NCI-H146 (cell line): ENCODE results near the gene GNB2.
"Not testable (repeated sequence)": the region's sequence is repeated elsewhere in the genome, so short reads cannot be mapped to it uniquely, and the experiment has no call there.

Experiments used
- DNase-seq: peaks from one replicate; lab custom pipeline; 2025; lab: John Stamatoyannopoulos, UW

Gene GNB2

GRCh38 chr7:100696123-100696521 is 22.6 kb downstream of the GNB2 start:
- DNase-seq, result no peak

- DNase-seq, result no peak
Measured at GRCh38 chr7:100699018-100699417, 25.5 kb downstream of the GNB2 start.

GRCh38 chr7:100701089-100701488 is 27.5 kb downstream of the GNB2 start:
- DNase-seq, result not testable (repeated sequence)

- DNase-seq, result peak; percentile 67
Measured at GRCh38 chr7:100705320-100705752, 31.8 kb downstream of the GNB2 start.

GRCh38 chr7:100705753-100706671 is 32.5 kb downstream of the GNB2 start, which contains the start of gene POP7:
TSS of gene POP7 (plus strand) at chr7:100706121. CDS start at chr7:100706831, 710 bp downstream.
- peak; percentile 99 for DNase-seq

GRCh38 chr7:100706672-100707311 is 33.3 kb downstream of the GNB2 start:
- DNase-seq, result peak; percentile 17

- no peak for DNase-seq
Measured at GRCh38 chr7:100708395-100708794, 34.9 kb downstream of the GNB2 start.

- DNase-seq, result no peak
Measured at GRCh38 chr7:100710452-100710851, 36.9 kb downstream of the GNB2 start.

- DNase-seq, result no peak
Measured at GRCh38 chr7:100711369-100711768, 37.8 kb downstream of the GNB2 start.

GRCh38 chr7:100714725-100715124 is 41.2 kb downstream of the GNB2 start:
- DNase-seq, result no peak

GRCh38 chr7:100717073-100717472 is 43.5 kb downstream of the GNB2 start:
- not testable (repeated sequence) for DNase-seq

GRCh38 chr7:100719523-100720278 is 46.2 kb downstream of the GNB2 start:
- no peak for DNase-seq

GRCh38 chr7:100720279-100720670 is 46.7 kb downstream of the GNB2 start, which contains the start of gene EPO:
TSS of gene EPO (plus strand) at chr7:100720468. CDS start at chr7:100720981, 513 bp downstream.
- no peak for DNase-seq

GRCh38 chr7:100720671-100721504 is 47.3 kb downstream of the GNB2 start:
- no peak for DNase-seq

GRCh38 chr7:100721505-100721812 is 47.9 kb downstream of the GNB2 start:
- no peak for DNase-seq

- DNase-seq, result no peak
Measured at GRCh38 chr7:100722480-100723212, 49.1 kb downstream of the GNB2 start.

- DNase-seq, result peak; percentile 13
Measured at GRCh38 chr7:100723732-100724275, 50.3 kb downstream of the GNB2 start.

- not testable (repeated sequence) for DNase-seq
Measured at GRCh38 chr7:100724364-100724763, 50.8 kb downstream of the GNB2 start.

GRCh38 chr7:100726996-100727761 is 53.6 kb downstream of the GNB2 start:
- DNase-seq, result no peak

- DNase-seq, result no peak
Measured at GRCh38 chr7:100728196-100728595, 54.7 kb downstream of the GNB2 start.
